OCI-LY1 (cell line): ENCODE data around the gene PLEKHA7.

Experiments used
- EZH2 ChIP-seq: fragments of 200-600 bp; sonication (generic), shearing (Covaris generic); IDR thresholded peaks from 2 replicates; pipeline ENCODE4 v1.8.0; 2017; ENCODE audit warnings: borderline replicate concordance, mixed run types, mild to moderate bottlenecking, antibody characterized with exemption, low read length, moderate library complexity, mixed read lengths
- TF ChIP-seq, protein P1 (sequence below): fragments of 200-600 bp; sonication (generic), shearing (Covaris generic); IDR thresholded peaks from 2 replicates; pipeline ENCODE4 v1.5.1; 2017; ENCODE audit warnings: mild to moderate bottlenecking, antibody characterized with exemption, low read length, moderate library complexity, mixed read lengths

DNA sequence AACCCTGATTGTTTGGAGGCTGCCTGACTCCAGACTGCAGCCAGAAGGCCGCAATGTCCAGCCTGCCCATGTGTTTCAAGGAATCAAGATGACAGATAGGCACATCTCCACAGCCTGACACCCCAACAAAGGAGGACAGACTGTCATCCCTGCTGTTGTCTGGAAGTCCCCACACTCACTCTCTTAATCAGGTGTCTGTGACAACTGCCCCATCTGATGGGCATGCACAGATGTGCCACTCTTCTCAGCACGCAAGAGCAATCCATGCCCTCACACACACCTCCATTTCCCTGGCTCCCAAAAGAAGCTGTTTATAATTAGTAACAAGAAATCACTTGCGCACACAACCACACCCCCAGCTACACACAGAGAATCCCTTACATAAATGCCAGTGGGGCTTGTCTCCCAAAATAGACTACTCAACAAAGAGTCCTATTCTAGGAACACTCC, 158.2 kb downstream of the PLEKHA7 start:
- TF ChIP-seq, protein P1, sequence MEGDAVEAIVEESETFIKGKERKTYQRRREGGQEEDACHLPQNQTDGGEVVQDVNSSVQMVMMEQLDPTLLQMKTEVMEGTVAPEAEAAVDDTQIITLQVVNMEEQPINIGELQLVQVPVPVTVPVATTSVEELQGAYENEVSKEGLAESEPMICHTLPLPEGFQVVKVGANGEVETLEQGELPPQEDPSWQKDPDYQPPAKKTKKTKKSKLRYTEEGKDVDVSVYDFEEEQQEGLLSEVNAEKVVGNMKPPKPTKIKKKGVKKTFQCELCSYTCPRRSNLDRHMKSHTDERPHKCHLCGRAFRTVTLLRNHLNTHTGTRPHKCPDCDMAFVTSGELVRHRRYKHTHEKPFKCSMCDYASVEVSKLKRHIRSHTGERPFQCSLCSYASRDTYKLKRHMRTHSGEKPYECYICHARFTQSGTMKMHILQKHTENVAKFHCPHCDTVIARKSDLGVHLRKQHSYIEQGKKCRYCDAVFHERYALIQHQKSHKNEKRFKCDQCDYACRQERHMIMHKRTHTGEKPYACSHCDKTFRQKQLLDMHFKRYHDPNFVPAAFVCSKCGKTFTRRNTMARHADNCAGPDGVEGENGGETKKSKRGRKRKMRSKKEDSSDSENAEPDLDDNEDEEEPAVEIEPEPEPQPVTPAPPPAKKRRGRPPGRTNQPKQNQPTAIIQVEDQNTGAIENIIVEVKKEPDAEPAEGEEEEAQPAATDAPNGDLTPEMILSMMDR: no peak
- TF ChIP-seq EZH2: no peak
